ENCODE results near the gene TNP2.

Gene TNP2

DNA sequence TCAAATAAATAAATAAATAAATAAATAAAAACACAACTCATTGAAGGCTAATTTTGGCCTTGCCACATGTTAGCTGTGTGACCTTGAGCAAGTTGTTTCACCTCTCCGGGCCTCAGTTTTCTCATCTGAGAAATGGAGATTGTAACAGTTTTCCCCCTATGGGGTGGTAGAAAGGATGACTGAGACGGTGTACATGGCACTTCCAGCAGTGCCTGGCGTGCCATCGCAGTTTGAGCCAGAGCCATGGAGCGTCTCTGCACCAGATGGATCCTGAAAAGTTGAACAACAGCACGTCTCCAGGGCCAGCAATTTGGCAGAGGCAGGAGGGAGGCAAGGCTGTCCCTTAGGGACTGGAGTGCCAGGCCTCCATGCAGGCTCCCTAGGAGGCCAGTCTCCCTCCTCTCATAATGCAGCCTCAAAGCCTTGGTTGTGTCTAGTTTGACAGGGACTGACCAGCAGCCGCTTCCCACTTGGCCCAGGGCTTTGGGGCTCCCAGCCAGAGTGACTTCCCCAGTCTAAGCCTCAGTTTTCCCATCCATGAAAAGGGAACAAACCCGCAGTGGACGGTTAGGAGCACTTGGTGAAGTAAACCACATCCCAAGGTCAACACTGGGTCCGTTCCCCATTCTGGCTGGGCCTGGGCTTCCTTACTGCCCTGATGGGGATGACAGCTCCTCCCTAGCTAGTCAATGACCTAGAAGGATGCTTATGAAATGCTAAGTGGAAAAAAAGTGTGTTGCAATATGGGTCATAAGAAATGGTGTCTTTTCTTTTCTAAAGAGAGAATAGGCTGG, 32.5 kb downstream of the TNP2 start:
- no peak overlapping the region for H3K4me3 ChIP-seq (ENCODE audit: low read depth, low read length)
- peak; percentile 41 for DNase-seq (ENCODE audit: low read depth)
- TF ChIP-seq, protein P1, sequence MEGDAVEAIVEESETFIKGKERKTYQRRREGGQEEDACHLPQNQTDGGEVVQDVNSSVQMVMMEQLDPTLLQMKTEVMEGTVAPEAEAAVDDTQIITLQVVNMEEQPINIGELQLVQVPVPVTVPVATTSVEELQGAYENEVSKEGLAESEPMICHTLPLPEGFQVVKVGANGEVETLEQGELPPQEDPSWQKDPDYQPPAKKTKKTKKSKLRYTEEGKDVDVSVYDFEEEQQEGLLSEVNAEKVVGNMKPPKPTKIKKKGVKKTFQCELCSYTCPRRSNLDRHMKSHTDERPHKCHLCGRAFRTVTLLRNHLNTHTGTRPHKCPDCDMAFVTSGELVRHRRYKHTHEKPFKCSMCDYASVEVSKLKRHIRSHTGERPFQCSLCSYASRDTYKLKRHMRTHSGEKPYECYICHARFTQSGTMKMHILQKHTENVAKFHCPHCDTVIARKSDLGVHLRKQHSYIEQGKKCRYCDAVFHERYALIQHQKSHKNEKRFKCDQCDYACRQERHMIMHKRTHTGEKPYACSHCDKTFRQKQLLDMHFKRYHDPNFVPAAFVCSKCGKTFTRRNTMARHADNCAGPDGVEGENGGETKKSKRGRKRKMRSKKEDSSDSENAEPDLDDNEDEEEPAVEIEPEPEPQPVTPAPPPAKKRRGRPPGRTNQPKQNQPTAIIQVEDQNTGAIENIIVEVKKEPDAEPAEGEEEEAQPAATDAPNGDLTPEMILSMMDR (conservative IDR thresholded peaks at IDR 0.05; ENCODE audit: low read depth, low read length): no peak

DNA sequence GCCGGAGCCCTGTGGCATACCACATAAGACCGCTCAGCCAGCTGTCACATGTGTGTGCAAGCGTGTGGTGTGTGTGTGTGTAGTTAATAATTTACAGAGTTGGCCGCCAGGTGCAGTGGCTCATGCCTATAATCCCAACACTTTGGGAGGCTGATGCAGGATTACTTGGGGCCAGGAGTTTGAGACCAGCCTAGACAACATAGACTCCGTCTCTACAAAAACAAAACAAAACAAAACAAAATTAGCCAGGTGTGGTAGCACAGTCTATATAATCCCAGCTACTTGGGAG, 33.5 kb downstream of the TNP2 start:
- no peak overlapping the region for H3K4me3 ChIP-seq (ENCODE audit: low read depth, low read length)
- no peak for DNase-seq (ENCODE audit: low read depth)
- TF ChIP-seq, protein P1 (conservative IDR thresholded peaks at IDR 0.05; ENCODE audit: low read depth, low read length): no peak

DNA sequence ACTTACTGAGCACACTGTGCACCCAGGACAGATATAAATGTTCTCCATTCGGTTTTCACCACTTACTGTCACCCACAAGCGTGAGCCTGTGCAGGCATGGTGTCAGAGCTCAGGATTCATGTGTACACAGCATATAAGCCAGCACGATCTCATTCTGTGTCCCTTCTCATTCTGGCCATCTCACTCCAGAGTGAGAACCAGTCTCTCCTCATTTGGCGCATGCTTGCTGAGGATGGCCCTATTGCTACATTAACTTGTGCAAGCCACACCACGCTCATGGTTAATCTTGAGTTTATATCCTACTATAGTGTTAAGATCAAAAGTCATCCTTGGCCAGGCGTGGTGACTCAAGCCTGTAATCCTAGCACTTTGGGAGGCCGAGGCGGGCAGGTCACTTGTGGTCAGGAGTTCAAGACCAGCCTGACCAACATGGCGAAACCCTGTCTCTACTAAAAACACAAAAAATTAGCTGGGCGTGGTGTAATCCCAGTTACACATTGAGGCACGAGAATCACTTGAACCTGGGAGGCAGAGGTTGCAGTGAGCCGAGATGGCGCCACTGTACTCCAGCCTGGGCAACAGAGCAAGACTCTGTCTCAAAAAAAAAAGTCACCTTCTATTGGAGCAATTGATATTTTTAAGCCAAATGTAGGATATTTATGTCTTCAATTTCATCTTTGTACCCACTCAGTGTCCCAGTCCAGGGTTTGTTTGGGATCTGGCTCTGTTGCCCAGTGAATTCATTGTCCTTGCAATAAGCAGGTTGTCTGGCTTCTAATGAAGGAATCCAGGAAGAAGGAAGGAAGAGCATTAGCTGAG, 34.0 kb downstream of the TNP2 start:
- H3K4me3 ChIP-seq (ENCODE audit: low read depth, low read length): no peak overlapping the region

DNA sequence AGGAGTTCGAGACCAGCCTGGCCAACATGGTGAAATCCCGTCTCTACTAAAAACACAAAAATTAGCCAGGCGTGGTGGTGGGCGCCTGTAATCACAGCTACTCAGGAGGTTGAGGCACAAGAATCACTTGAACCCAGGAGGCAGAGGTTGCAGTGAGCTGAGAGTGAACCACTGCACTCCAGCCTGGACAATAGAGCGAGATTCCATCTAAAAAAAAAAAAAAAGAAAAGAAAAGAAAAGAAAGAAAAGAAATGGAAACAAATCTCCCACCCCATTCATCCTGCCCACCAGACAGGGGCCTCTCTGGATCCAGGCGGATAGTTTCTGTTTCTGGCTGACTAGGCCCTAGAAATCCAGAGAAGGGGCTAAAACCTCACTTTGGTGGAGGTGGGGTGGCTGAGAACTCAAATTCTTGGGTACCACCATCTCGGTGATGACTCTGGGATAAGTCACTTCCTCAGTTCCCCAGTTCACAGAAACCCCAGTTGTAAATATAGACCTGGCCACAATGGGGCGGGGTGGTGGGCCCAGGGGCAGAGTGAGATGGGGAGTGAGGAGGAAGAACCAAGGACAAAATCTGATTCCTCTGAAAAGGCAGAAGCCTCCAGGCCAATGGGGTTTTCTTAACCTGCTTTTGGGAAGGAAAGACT, 35.3 kb downstream of the TNP2 start:
- H3K4me3 ChIP-seq (ENCODE audit: low read depth, low read length): no peak overlapping the region
- no peak for DNase-seq (ENCODE audit: low read depth)

More for the DNA sequence above, 34.0 kb downstream of the TNP2 start:
- TF ChIP-seq, protein P1 (conservative IDR thresholded peaks at IDR 0.05; ENCODE audit: low read depth, low read length): no peak
- peak; percentile 54 for DNase-seq (ENCODE audit: low read depth)

DNA sequence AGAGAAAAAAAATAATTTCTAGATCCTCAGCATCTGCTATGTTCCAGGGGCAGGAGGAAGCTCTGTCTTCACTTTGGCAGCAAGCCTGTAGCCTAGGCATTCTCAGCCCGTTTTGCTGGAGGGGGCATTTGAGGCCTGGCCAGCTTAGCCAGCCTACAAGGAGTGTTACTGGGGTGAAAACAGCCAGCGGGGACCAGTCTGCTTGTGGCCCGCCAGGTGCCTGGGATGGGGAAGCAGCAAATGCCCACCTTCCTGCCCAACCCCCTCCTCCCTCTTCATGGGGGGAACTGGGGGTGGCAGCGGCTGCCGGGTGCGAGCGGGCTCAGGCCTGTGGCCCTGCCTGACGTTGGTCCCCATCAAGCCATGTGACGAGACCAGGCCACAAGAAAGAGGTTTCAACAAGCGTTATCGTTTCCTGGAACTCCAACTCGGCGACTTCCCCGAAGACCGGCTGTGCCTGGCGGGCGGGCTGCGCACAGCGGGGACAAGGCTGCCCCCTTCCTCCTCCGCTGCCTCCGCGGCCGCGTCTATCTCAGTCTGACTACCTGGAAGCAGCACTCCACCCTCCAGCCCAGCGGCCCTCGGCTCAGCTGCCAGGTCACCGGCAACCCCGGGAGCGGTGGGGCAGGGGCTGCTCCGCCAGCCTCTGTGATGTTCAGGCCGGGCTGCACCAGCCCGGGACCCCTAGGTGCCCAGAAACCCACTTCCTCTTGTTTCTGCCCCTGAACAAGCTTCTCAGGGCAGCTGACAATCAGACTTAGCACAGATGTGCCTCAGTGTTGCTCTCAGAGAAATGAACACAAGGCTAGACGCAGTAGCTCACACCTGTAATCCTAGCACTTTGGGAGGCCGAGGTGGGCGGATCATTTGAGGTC, 36.0 kb downstream of the TNP2 start:
- TF ChIP-seq, protein P1 (conservative IDR thresholded peaks at IDR 0.05; ENCODE audit: low read depth, low read length): no peak
- no peak for DNase-seq (ENCODE audit: low read depth)
- H3K4me3 ChIP-seq (ENCODE audit: low read depth, low read length): no peak overlapping the region

More for the DNA sequence above, 35.3 kb downstream of the TNP2 start:
- TF ChIP-seq, protein P1 (conservative IDR thresholded peaks at IDR 0.05; ENCODE audit: low read depth, low read length): no peak

DNA sequence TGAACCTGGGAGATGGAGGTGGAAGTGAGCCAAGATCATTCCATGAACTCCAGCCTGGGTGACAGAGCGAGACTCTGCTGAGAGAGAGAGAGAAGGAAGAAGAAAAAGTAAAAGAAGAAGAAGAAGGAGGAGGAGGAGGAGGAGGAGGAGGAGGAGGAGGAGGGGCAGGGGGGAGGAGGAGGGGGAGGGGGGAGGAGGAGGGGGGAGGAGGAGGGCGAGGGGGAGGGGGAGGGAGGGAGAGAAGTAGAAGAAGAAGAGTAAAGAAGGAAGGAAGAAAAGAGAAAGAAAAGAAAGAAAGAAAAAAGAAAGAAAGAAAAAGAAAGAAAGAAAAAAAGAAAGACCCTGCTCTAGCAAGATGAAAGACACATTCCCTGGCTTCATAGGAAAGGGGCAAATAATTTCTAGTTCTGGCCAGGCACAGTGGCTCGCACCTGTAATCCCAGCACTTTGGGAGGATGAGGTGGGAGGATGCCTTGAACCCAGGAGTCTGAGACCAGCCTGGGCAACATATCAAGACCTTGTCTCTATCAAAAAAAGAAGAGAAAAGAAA, 36.7 kb downstream of the TNP2 start:
- H3K4me3 ChIP-seq (ENCODE audit: low read depth, low read length): no peak overlapping the region
- no peak for DNase-seq (ENCODE audit: low read depth)
- TF ChIP-seq, protein P1 (conservative IDR thresholded peaks at IDR 0.05; ENCODE audit: low read depth, low read length): no peak

All from choroid plexus epithelial cell (primary cell).